ENCODE data around the gene NRM. TPM values are rescaled to one million over a fixed set of nuclear protein-coding genes. Genes with fewer than 3 reads are reported as not detected.

The NRM gene
- total and polyA plus RNA-seq, 2 of the 13 experiments (the other 11 are each of a cell fraction or from before 2014, with no cell fraction given): 12.5 to 16.0 TPM

GRCh38 chr6:30719791-30720737, 29.3 kb upstream of the NRM start, which contains the start of gene TUBB (continued):
- TF ChIP-seq SAFB2 (CRISPR knock-in tag; IDR thresholded peaks at IDR 0.05; ENCODE audit: borderline replicate concordance, low read depth) (no peak), TARDBP (CRISPR knock-in tag; IDR thresholded peaks at IDR 0.05) (peak; percentile 73; the same call in 1 of the 2 replicates), SIX1 (CRISPR knock-in tag; IDR thresholded peaks at IDR 0.05; ENCODE audit: borderline replicate concordance) (no peak; the same call in 1 of the 2 replicates), ZNF777 (CRISPR knock-in tag; IDR thresholded peaks at IDR 0.05) (peak; percentile 70), ZXDC (CRISPR knock-in tag; IDR thresholded peaks at IDR 0.05) (0 out of 2 replicates have a peak, but pooled peaks have one; percentile 52), NR1H2 (CRISPR knock-in tag; IDR thresholded peaks at IDR 0.05; ENCODE audit: borderline replicate concordance, low read depth) (no peak), RXRA (CRISPR knock-in tag; IDR thresholded peaks at IDR 0.05) (peak; percentile 37; the same call in 1 of the 2 replicates), ZNF549 (CRISPR knock-in tag; IDR thresholded peaks at IDR 0.05) (0 out of 2 replicates have a peak, but pooled peaks have one; percentile 58), NFIB (CRISPR knock-in tag; IDR thresholded peaks at IDR 0.05; ENCODE audit: borderline replicate concordance) (no peak), ZNF337 (CRISPR knock-in tag; IDR thresholded peaks at IDR 0.05; ENCODE audit: borderline replicate concordance, low read depth) (no peak), TOE1 (CRISPR knock-in tag; IDR thresholded peaks at IDR 0.05) (no peak), ZFP41 (CRISPR knock-in tag; IDR thresholded peaks at IDR 0.05; ENCODE audit: borderline replicate concordance) (no peak), FOSL2 (CRISPR knock-in tag; IDR thresholded peaks at IDR 0.05) (peak; percentile 54), ZNF484 (CRISPR knock-in tag; IDR thresholded peaks at IDR 0.05; ENCODE audit: borderline replicate concordance, low read depth) (no peak), TOPORS (CRISPR knock-in tag; IDR thresholded peaks at IDR 0.05) (no peak), MYPOP (CRISPR knock-in tag; IDR thresholded peaks at IDR 0.05) (peak; percentile 69; the same call in 1 of the 2 replicates), MZF1 (CRISPR knock-in tag; IDR thresholded peaks at IDR 0.05; ENCODE audit: borderline replicate concordance) (0 out of 2 replicates have a peak, but pooled peaks have one; percentile 58)
- TF ChIP-seq, protein P1, sequence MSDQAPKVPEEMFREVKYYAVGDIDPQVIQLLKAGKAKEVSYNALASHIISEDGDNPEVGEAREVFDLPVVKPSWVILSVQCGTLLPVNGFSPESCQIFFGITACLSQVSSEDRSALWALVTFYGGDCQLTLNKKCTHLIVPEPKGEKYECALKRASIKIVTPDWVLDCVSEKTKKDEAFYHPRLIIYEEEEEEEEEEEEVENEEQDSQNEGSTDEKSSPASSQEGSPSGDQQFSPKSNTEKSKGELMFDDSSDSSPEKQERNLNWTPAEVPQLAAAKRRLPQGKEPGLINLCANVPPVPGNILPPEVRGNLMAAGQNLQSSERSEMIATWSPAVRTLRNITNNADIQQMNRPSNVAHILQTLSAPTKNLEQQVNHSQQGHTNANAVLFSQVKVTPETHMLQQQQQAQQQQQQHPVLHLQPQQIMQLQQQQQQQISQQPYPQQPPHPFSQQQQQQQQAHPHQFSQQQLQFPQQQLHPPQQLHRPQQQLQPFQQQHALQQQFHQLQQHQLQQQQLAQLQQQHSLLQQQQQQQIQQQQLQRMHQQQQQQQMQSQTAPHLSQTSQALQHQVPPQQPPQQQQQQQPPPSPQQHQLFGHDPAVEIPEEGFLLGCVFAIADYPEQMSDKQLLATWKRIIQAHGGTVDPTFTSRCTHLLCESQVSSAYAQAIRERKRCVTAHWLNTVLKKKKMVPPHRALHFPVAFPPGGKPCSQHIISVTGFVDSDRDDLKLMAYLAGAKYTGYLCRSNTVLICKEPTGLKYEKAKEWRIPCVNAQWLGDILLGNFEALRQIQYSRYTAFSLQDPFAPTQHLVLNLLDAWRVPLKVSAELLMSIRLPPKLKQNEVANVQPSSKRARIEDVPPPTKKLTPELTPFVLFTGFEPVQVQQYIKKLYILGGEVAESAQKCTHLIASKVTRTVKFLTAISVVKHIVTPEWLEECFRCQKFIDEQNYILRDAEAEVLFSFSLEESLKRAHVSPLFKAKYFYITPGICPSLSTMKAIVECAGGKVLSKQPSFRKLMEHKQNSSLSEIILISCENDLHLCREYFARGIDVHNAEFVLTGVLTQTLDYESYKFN (CRISPR knock-in tag; conservative IDR thresholded peaks at IDR 0.05): peak; percentile 19
- TF ChIP-seq, protein P2, sequence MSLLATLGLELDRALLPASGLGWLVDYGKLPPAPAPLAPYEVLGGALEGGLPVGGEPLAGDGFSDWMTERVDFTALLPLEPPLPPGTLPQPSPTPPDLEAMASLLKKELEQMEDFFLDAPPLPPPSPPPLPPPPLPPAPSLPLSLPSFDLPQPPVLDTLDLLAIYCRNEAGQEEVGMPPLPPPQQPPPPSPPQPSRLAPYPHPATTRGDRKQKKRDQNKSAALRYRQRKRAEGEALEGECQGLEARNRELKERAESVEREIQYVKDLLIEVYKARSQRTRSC (CRISPR knock-in tag; IDR thresholded peaks at IDR 0.05; ENCODE audit: low read depth): no peak; the same call in 1 of the 2 replicates

Measured in HepG2 (cell line).